A549 (cell line): ENCODE measurements around the gene EXOSC5.

Source experiments
- GATA3 ChIP-seq: IDR thresholded peaks from 2 replicates; pipeline ENCODE4 v1.6.1; 2012; ENCODE audit warnings: borderline replicate concordance
- TF ChIP-seq, protein P1 (sequence below): fragments of >200 bp; sonication (Bioruptor Twin); formaldehyde crosslinking; IDR thresholded peaks from 3 replicates; pipeline ENCODE4 v1.5.1; 2016

- TF ChIP-seq, protein P1, sequence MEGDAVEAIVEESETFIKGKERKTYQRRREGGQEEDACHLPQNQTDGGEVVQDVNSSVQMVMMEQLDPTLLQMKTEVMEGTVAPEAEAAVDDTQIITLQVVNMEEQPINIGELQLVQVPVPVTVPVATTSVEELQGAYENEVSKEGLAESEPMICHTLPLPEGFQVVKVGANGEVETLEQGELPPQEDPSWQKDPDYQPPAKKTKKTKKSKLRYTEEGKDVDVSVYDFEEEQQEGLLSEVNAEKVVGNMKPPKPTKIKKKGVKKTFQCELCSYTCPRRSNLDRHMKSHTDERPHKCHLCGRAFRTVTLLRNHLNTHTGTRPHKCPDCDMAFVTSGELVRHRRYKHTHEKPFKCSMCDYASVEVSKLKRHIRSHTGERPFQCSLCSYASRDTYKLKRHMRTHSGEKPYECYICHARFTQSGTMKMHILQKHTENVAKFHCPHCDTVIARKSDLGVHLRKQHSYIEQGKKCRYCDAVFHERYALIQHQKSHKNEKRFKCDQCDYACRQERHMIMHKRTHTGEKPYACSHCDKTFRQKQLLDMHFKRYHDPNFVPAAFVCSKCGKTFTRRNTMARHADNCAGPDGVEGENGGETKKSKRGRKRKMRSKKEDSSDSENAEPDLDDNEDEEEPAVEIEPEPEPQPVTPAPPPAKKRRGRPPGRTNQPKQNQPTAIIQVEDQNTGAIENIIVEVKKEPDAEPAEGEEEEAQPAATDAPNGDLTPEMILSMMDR, result no peak
- TF ChIP-seq GATA3, result no peak
Measured at GRCh38 chr19:41352279-41352608, 44.9 kb downstream of the EXOSC5 start.
